GM19099 (cell line): ENCODE data around the gene CIRBP.

Source experiments
- POLR2A ChIP-seq: IDR thresholded peaks from 3 replicates; pipeline ENCODE4 v1.6.1; 2011; ENCODE audit warnings: low read depth; ENCODE audit not compliant: insufficient read length; ENCODE audit errors: extremely low read depth

Gene CIRBP

GRCh38 chr19:1324249-1324805 lies 55.2 kb downstream of the CIRBP start:
- TF ChIP-seq POLR2A, result no peak
